Measurements from ENCODE around the gene MAGEA1. TPM values are rescaled to one million over a fixed set of nuclear protein-coding genes. Genes with fewer than 3 reads are reported as not detected.
"Not testable (repeated sequence)": the region's sequence is repeated elsewhere in the genome, so short reads cannot be mapped to it uniquely, and the experiment has no call there.

Gene MAGEA1, protein sequence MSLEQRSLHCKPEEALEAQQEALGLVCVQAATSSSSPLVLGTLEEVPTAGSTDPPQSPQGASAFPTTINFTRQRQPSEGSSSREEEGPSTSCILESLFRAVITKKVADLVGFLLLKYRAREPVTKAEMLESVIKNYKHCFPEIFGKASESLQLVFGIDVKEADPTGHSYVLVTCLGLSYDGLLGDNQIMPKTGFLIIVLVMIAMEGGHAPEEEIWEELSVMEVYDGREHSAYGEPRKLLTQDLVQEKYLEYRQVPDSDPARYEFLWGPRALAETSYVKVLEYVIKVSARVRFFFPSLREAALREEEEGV
- total RNA-seq = not detected in 2 replicates
- polyA plus RNA-seq = not detected in 2 replicates

DNA sequence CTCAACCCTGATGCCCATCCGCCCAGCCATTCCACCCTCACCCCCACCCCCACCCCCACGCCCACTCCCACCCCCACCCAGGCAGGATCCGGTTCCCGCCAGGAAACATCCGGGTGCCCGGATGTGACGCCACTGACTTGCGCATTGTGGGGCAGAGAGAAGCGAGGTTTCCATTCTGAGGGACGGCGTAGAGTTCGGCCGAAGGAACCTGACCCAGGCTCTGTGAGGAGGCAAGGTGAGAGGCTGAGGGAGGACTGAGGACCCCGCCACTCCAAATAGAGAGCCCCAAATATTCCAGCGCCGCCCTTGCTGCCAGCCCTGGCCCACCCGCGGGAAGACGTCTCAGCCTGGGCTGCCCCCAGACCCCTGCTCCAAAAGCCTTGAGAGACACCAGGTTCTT lies at the start of gene MAGEA1:
TSS of gene MAGEA1 (plus strand) at position 154 of the 400 bp plus-strand sequence. CDS start 3,106 bp downstream, outside the sequence.
- H3K36me3 ChIP-seq = no peaks in the 10 kb centered on the region
- no peaks in the 10 kb centered on the region for H3K4me1 ChIP-seq (ENCODE audit: low read depth)
- no peak within 1 kb of the TSS for H3K27ac ChIP-seq
- no peaks in the 10 kb centered on the region for H3K9me3 ChIP-seq (ENCODE audit: low read depth)
- no peaks in the 10 kb centered on the region for H3K27me3 ChIP-seq
- H3K4me3 ChIP-seq = no peak within 1 kb of the TSS
- TF ChIP-seq, protein P1, sequence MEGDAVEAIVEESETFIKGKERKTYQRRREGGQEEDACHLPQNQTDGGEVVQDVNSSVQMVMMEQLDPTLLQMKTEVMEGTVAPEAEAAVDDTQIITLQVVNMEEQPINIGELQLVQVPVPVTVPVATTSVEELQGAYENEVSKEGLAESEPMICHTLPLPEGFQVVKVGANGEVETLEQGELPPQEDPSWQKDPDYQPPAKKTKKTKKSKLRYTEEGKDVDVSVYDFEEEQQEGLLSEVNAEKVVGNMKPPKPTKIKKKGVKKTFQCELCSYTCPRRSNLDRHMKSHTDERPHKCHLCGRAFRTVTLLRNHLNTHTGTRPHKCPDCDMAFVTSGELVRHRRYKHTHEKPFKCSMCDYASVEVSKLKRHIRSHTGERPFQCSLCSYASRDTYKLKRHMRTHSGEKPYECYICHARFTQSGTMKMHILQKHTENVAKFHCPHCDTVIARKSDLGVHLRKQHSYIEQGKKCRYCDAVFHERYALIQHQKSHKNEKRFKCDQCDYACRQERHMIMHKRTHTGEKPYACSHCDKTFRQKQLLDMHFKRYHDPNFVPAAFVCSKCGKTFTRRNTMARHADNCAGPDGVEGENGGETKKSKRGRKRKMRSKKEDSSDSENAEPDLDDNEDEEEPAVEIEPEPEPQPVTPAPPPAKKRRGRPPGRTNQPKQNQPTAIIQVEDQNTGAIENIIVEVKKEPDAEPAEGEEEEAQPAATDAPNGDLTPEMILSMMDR (IDR thresholded peaks at IDR 0.05; ENCODE audit: low read depth, low read length) = no peak
- DNase-seq (ENCODE audit: low read depth in 1 of 2, low spot score in 1 of 2) = no peak

DNA sequence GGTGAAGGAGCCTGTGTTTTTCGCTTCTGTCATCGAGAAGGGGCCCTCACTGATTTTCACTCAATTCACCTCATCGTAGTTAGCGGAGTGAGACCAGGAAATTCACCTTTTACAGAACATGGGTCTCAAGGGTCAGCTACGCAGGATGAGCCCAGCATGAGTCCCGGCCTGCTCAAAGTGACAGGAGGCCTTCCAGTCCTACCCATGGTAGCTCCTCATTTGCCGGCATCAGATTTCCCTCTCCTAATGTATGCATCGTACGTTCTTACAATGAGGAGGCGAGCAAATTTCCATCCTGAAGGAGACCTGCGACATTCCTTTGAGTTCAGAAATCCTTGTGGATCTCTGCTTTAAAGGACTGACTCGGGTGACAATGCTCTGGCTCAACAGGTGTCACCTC lies 46.2 kb upstream of the MAGEA1 start:
- H3K9me3 ChIP-seq (ENCODE audit: low read depth); H3K27ac ChIP-seq; H3K27me3 ChIP-seq; DNase-seq (ENCODE audit: low read depth in 1 of 2, low spot score in 1 of 2); H3K4me1 ChIP-seq (ENCODE audit: low read depth); H3K4me3 ChIP-seq; H3K36me3 ChIP-seq: not testable (repeated sequence)

DNA sequence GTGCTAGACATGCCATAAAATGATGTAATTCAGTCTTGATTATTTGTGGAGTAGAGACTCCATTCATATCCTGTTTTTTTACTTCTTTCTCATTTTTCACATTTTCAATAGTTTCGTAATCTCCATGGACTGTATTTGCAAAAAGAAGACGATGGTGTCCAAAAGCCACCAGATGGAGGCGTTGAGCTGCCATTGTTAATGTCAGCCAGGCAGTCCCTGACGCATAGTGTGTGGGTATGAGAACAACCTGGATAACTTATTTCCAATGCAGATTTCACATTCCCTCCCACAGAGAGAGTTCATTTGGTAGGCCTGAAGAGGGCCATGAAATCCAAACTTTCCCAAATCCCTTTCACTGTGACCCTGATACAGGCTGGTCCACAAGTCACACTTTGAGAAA lies 40.0 kb upstream of the MAGEA1 start:
- H3K27ac ChIP-seq; DNase-seq (ENCODE audit: low read depth in 1 of 2, low spot score in 1 of 2); H3K9me3 ChIP-seq (ENCODE audit: low read depth); H3K4me3 ChIP-seq; H3K36me3 ChIP-seq; H3K27me3 ChIP-seq; H3K4me1 ChIP-seq (ENCODE audit: low read depth): not testable (repeated sequence)

DNA sequence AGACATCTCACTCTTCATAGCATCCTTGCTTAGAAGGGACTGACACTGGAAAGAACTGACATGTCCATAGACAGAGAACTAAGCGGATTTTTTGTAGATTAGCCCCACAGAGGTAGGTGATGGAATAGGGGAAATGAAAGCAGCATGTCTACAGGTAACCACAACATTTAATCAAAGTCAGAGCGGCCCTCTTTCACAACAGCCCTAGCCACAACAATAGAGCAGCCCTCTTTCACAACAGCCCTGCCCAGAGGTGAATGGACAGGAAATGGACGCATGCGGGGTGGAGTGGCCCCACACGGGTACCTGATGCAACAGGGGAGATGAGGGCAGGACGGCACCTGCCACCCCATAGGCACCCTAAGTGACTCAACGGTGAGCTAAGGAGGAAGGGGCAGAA lies 32.8 kb upstream of the MAGEA1 start:
- DNase-seq (ENCODE audit: low read depth in 1 of 2, low spot score in 1 of 2); H3K36me3 ChIP-seq; H3K4me1 ChIP-seq (ENCODE audit: low read depth): not testable (repeated sequence)

DNA sequence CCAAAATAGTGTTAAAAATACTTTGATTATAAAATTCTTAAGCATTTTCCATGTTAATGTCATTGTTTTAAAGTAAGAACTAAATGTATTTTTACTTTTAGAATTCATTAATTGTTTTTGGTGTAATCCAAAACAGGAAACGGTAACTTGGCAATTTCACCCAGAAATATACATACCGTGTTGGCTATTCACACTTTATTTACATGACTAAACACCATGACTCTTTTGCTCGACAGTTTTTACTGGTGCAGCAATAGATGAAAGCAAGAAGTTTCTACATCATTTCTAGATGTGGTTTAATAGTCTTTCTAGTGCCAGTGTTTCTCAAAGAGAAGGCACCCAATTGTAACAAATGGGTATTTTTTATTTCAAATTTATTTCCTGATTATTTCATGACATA lies 25.6 kb upstream of the MAGEA1 start:
- TF ChIP-seq, protein P1 (IDR thresholded peaks at IDR 0.05; ENCODE audit: low read depth, low read length) = no peak
- Histone ChIP-seq H3K27ac (no peak overlapping the region), H3K4me1 (ENCODE audit: low read depth) (no peaks in the 10 kb centered on the region)

More for the DNA sequence above, 32.8 kb upstream of the MAGEA1 start:
- H3K27ac ChIP-seq; H3K9me3 ChIP-seq (ENCODE audit: low read depth); H3K4me3 ChIP-seq; H3K27me3 ChIP-seq: not testable (repeated sequence)

DNA sequence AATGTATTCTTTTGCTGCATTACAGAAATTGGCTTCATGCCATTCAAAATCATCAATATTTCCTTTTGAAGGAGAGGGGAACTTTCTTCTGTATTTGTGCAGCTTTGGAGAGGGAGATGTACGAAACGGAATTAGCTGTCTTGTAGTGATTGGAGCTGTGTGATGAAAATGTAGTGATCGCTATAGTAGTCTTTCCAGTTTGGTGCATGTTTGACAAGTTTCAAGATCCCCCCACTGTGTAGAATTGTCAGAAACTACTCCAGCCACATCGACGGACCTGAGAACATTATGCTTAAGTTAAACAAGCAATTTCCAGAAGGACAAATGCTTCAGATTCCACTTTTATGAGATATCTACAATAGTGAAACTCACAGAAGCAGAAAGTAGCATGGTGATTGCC lies 21.6 kb upstream of the MAGEA1 start:
- H3K9me3 ChIP-seq (ENCODE audit: low read depth) = no peaks in the 10 kb centered on the region
- no peak overlapping the region for H3K27ac ChIP-seq
- no peak for DNase-seq (ENCODE audit: low read depth in 1 of 2, low spot score in 1 of 2)
- TF ChIP-seq, protein P1 (IDR thresholded peaks at IDR 0.05; ENCODE audit: low read depth, low read length) = no peak
- H3K4me1 ChIP-seq (ENCODE audit: low read depth) = no peaks in the 10 kb centered on the region
- no peak overlapping the region for H3K4me3 ChIP-seq
- H3K36me3 ChIP-seq = no peaks in the 10 kb centered on the region
- H3K27me3 ChIP-seq = no peaks in the 10 kb centered on the region

More for the DNA sequence above, 25.6 kb upstream of the MAGEA1 start:
- no peaks in the 10 kb centered on the region for H3K9me3 ChIP-seq (ENCODE audit: low read depth)
- no peaks in the 10 kb centered on the region for H3K36me3 ChIP-seq
- H3K4me3 ChIP-seq = no peak overlapping the region
- H3K27me3 ChIP-seq = no peaks in the 10 kb centered on the region
- DNase-seq (ENCODE audit: low read depth in 1 of 2, low spot score in 1 of 2) = no peak

DNA sequence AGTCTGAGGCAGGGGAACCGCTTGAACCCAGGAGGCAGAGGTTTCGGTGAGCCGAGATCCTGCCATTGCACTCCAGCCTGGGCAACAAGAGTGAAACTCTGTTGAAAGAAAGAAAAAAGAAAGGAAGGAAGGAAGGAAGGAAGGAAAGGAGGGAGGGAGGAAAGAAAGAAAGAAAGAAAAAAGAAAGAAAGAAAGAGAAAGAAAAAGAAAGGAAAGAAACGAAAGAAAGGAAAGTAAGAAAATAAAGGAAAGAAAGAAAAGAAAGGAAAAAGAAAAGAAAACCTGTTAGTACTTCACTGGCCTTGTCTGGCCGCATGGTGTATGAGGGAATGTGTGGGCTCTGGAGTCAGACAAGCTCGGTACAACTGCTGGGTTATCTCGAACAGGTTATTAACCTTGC lies 20.8 kb upstream of the MAGEA1 start:
- no peaks in the 10 kb centered on the region for H3K9me3 ChIP-seq (ENCODE audit: low read depth)
- H3K27me3 ChIP-seq = no peaks in the 10 kb centered on the region
- TF ChIP-seq, protein P1 (IDR thresholded peaks at IDR 0.05; ENCODE audit: low read depth, low read length) = no peak
- no peak for DNase-seq (ENCODE audit: low read depth in 1 of 2, low spot score in 1 of 2)
- H3K4me3 ChIP-seq = no peak overlapping the region
- H3K4me1 ChIP-seq (ENCODE audit: low read depth) = no peaks in the 10 kb centered on the region
- H3K36me3 ChIP-seq = no peaks in the 10 kb centered on the region
- H3K27ac ChIP-seq = no peak overlapping the region
